Mesendoderm (in vitro differentiated cells): Measurements from ENCODE around the gene RAVER1.

ENCODE experiments used
- DNase-seq: peaks from one replicate; pipeline ENCODE4 v3.0.0; 2013
- H2AK5ac ChIP-seq: 2 replicates; pipeline ENCODE4 v1.6.1; 2013; ENCODE audit warnings: low read length, inconsistent platforms
- H2BK120ac ChIP-seq: 2 replicates; pipeline ENCODE4 v1.6.1; 2013; ENCODE audit warnings: low read depth, mild to moderate bottlenecking, low read length, moderate library complexity, mixed read lengths
- H2BK15ac ChIP-seq: replicated peaks from 2 replicates; pipeline ENCODE4 v1.6.1; 2013; ENCODE audit warnings: low read depth, mild to moderate bottlenecking, moderate library complexity
- H2BK5ac ChIP-seq: 2 replicates; pipeline ENCODE4 v1.6.1; 2013; ENCODE audit warnings: low read length, inconsistent platforms
- H3K18ac ChIP-seq: 2 replicates; pipeline ENCODE4 v1.6.1; 2013; ENCODE audit warnings: mild to moderate bottlenecking, low read length, mixed read lengths
- H3K23ac ChIP-seq: one replicate; pipeline ENCODE4 v1.6.1; 2013; ENCODE audit warnings: low read length
- H3K27ac ChIP-seq: 2 replicates; pipeline ENCODE4 v1.5.1; 2013; ENCODE audit warnings: low read depth, mild to moderate bottlenecking, inconsistent platforms, low read length, moderate library complexity
- H3K27me3 ChIP-seq: 2 replicates; pipeline ENCODE4 v1.6.1; 2013; ENCODE audit warnings: low read length, control low read depth, mild to moderate bottlenecking, inconsistent platforms; ENCODE audit not compliant: insufficient read depth, poor library complexity
- H3K36me3 ChIP-seq: 2 replicates; pipeline ENCODE4 v1.6.1; 2013; ENCODE audit warnings: low read length, inconsistent platforms; ENCODE audit not compliant: control insufficient read depth, insufficient read depth
- H3K4ac ChIP-seq: one replicate; pipeline ENCODE4 v1.6.1; 2013; ENCODE audit warnings: low read depth, mild to moderate bottlenecking, low read length, moderate library complexity
- H3K4me1 ChIP-seq: 2 replicates; pipeline ENCODE4 v1.6.1; 2013; ENCODE audit warnings: low read depth, low read length, inconsistent platforms; ENCODE audit not compliant: control insufficient read depth
- H3K4me2 ChIP-seq: 2 replicates; pipeline ENCODE4 v1.6.1; 2013; ENCODE audit warnings: low read length
- H3K4me3 ChIP-seq: 2 replicates; pipeline ENCODE4 v1.5.1; 2013; ENCODE audit warnings: mild to moderate bottlenecking, low read length
- H3K56ac ChIP-seq: one replicate; pipeline ENCODE4 v1.6.1; 2013; ENCODE audit warnings: low read length
- H3K79me1 ChIP-seq: 2 replicates; pipeline ENCODE4 v1.6.1; 2013; ENCODE audit warnings: low read length, inconsistent platforms
- H3K79me2 ChIP-seq: 2 replicates; pipeline ENCODE4 v1.6.1; 2013; ENCODE audit warnings: mild to moderate bottlenecking, low read length; ENCODE audit not compliant: control insufficient read depth, insufficient read depth
- H3K9ac ChIP-seq: 2 replicates; pipeline ENCODE4 v1.6.1; 2013; ENCODE audit warnings: low read length, inconsistent platforms
- H4K5ac ChIP-seq: one replicate; pipeline ENCODE4 v1.6.1; 2013; ENCODE audit warnings: low read length
- H4K8ac ChIP-seq: one replicate; pipeline ENCODE4 v1.6.1; 2013; ENCODE audit warnings: low read depth, mild to moderate bottlenecking, control low read depth, low read length, moderate library complexity
- WGBS: extraction: QIAGEN DNeasy Blood & Tissue Kit; methylation state at CpG from one replicate; pipeline ENCODE4 v1.1.7; 2013; ENCODE audit warnings: low lambda C conversion rate, missing lambda C conversion rate; ENCODE audit not compliant: insufficient coverage; ENCODE audit errors: extremely low coverage; 5-methylcytosine and 5-hydroxymethylcytosine counted together

The RAVER1 gene

DNA sequence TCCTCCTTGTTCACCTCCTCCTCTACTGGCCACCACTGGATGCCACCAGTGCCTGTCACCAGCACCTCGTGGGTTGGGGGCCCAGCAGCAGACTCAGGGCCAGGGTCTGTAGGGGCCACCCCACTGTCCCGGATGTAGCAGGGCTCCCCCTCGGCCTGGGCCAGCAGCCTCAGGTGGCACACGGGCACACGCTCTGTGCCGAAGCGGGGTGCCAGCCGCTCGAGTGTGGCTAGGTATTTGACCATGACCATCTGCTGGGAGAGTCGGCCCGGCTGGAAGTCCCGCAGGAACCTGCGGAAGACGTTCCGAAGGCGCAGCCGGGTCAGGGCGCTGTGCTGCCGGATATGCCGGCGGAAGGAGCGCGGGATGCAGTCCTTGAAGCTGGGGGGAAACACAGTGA lies 32.2 kb upstream of the RAVER1 start:
- H3K36me3 ChIP-seq: no peaks in the 10 kb centered on the region

DNA sequence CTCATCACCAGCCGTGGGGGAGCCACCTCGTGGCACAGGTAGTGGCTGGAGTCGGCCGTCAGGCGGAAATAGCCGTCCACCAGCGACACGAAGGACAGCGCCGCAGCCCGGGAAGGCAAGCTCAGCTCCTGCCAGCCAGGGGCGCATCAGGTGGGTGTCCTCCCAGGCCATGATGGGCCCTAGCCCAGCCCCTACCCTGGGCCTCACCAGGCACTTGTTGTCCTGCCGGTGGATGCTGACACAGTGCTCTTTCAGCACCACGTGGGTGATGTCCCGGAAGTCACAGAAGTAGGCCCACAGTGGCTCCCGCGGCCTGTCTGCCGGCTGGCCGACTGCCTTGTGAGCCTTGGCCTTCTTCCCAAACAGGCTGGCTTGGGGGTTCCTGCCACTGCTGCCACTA lies 31.3 kb upstream of the RAVER1 start:
- no CpG with 5 or more reads among the region's 19 CpGs for WGBS
- H3K36me3 ChIP-seq: no peaks in the 10 kb centered on the region

More for the DNA sequence above, 32.2 kb upstream of the RAVER1 start:
- Histone ChIP-seq H4K5ac (no peak overlapping the region), H3K27ac (no peak overlapping the region), H2BK15ac (no peak overlapping the region), H3K56ac (no peak overlapping the region), H3K9ac (no peak overlapping the region), H3K23ac (no peak overlapping the region), H3K4ac (no peak overlapping the region), H3K4me1 (no peaks in the 10 kb centered on the region), H3K4me3 (no peak overlapping the region), H3K79me2 (no peaks in the 10 kb centered on the region), H2AK5ac (no peak overlapping the region), H3K27me3 (no peaks in the 10 kb centered on the region), H3K18ac (no peak overlapping the region), H2BK120ac (no peak overlapping the region), H4K8ac (no peak overlapping the region), H2BK5ac (no peak overlapping the region), H3K4me2 (no peak overlapping the region), H3K79me1 (no peaks in the 10 kb centered on the region)
- DNase-seq: no peak
- no CpG with 5 or more reads among the region's 23 CpGs for WGBS

DNA sequence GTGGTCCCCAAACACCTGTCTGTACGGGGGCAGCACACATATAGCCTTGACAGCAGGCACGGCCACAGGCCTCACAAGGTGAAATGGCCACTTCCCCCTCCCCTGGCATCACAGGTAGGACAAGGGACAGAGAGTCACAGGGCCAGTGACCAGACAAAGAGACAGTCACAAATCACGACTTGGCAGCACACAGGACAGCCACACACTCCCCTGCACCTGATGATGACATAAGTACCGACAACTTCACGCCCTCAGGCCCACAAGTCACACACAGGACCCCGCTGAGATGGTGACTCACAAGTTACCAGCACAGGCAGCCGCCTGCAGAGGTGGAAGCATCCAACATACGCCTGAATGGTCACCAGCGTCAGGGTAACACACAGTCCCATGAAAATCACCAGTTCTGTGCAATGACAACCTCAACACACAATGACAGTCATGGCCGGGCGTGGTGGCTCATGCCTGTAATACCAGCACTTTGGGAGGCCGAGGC lies 30.5 kb upstream of the RAVER1 start:
- Histone ChIP-seq H3K79me1 (no peaks in the 10 kb centered on the region), H3K27ac (no peak overlapping the region), H3K4me3 (no peak overlapping the region), H3K4me1 (no peaks in the 10 kb centered on the region), H4K5ac (no peak overlapping the region), H3K18ac (no peak overlapping the region), H3K79me2 (no peaks in the 10 kb centered on the region), H3K9ac (no peak overlapping the region), H2BK120ac (no peak overlapping the region), H3K23ac (no peak overlapping the region), H4K8ac (no peak overlapping the region), H2BK15ac (no peak overlapping the region), H3K36me3 (no peaks in the 10 kb centered on the region), H3K4me2 (no peak overlapping the region), H3K56ac (no peak overlapping the region), H2BK5ac (no peak overlapping the region), H3K27me3 (no peaks in the 10 kb centered on the region), H2AK5ac (no peak overlapping the region), H3K4ac (no peak overlapping the region)
- DNase-seq: peak; percentile 64
- WGBS: no CpG with 5 or more reads among the region's 12 CpGs

More for the DNA sequence above, 31.3 kb upstream of the RAVER1 start:
- Histone ChIP-seq H2AK5ac (no peak overlapping the region), H3K27me3 (no peaks in the 10 kb centered on the region), H2BK5ac (no peak overlapping the region), H3K27ac (no peak overlapping the region), H3K18ac (no peak overlapping the region), H3K4me2 (no peak overlapping the region), H3K79me1 (no peaks in the 10 kb centered on the region), H3K23ac (no peak overlapping the region), H4K8ac (no peak overlapping the region), H3K56ac (no peak overlapping the region), H3K4me1 (no peaks in the 10 kb centered on the region), H3K79me2 (no peaks in the 10 kb centered on the region), H3K4me3 (no peak overlapping the region), H2BK120ac (no peak overlapping the region), H2BK15ac (no peak overlapping the region), H3K9ac (no peak overlapping the region), H3K4ac (no peak overlapping the region), H4K5ac (no peak overlapping the region)
- DNase-seq: no peak

DNA sequence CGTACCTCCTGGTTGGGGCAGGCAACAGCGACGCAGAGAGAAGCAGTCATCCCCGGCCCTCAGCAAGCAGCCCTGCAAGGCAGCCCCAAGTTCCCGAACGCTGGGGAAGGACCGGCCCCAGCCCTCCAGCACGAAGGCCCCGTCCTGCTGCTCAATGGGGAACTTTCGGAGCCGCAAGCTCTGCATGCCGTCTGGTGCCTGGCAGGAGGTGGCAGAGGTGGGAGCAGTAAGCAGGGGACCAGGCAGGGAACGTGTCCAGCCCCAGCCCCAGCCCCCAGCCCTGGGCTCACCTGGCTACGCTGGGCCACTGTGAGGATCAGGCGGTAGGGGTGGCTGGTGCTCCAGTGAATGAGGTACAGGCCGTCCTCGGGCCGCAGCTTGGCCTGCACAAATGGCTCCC lies 28.9 kb upstream of the RAVER1 start:
- Histone ChIP-seq H3K4me2 (no peak overlapping the region), H3K56ac (no peak overlapping the region), H2AK5ac (no peak overlapping the region), H3K79me1 (no peaks in the 10 kb centered on the region), H4K5ac (no peak overlapping the region), H3K4ac (no peak overlapping the region), H2BK5ac (no peak overlapping the region), H3K4me3 (no peak overlapping the region), H3K18ac (no peak overlapping the region), H2BK120ac (no peak overlapping the region), H3K23ac (no peak overlapping the region), H3K36me3 (no peaks in the 10 kb centered on the region), H3K27ac (no peak overlapping the region), H2BK15ac (no peak overlapping the region), H3K79me2 (no peaks in the 10 kb centered on the region), H3K9ac (no peak overlapping the region), H4K8ac (no peak overlapping the region), H3K4me1 (no peaks in the 10 kb centered on the region), H3K27me3 (no peaks in the 10 kb centered on the region)
- no CpG with 5 or more reads among the region's 18 CpGs for WGBS
- no peak for DNase-seq

DNA sequence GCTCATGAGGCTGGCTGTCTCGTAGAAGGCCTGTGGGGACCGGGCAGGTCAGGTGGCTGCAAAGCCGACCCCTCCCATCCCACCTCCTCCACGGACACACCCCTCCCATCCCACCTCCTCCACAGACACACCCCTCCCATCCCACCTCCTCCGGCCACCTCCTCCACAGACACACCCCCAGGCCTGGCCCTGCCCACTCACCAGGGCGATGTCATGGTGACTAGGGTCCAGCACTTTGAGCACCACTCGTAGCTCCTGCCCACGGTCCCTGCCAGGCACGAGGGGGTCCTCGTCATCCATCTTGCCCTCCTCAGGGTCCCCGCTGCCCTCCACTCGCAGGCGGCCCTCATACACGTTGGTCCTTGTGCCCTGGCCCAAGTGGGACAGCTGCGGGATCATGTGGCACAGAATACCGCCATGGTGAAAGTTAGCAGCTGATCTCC lies 28.3 kb upstream of the RAVER1 start:
- no peak for DNase-seq
- Histone ChIP-seq H3K79me1 (no peaks in the 10 kb centered on the region), H3K79me2 (no peaks in the 10 kb centered on the region), H4K8ac (no peak overlapping the region), H4K5ac (no peak overlapping the region), H3K4me1 (no peaks in the 10 kb centered on the region), H3K9ac (no peak overlapping the region), H3K36me3 (no peaks in the 10 kb centered on the region), H2BK120ac (no peak overlapping the region), H3K4me2 (no peak overlapping the region), H3K27me3 (no peaks in the 10 kb centered on the region), H3K4me3 (no peak overlapping the region), H2BK15ac (no peak overlapping the region), H3K4ac (no peak overlapping the region), H2BK5ac (no peak overlapping the region), H3K27ac (no peak overlapping the region), H3K56ac (no peak overlapping the region), H3K18ac (no peak overlapping the region), H3K23ac (no peak overlapping the region), H2AK5ac (no peak overlapping the region)
- WGBS: no CpG with 5 or more reads among the region's 16 CpGs

DNA sequence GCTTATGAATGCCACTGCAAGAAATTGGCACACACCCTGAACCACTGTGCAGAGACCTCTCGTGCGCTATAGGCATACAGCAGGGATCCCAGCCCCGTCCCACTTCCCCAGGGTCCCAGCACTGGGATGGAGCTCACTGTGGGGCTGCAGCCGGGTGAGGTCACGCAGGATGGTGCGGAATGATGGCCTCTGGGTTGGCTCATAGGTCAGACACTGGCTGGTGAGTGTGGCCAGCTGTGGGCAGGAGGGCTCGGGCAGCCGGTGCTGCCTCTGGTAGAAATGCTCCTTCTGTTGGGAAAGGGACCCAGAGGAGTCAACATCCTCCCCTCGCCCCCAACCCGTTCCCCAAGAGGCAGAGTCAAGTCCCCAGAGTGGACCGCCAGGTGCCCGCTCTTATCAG lies 23.1 kb upstream of the RAVER1 start:
- H2AK5ac ChIP-seq: no peak overlapping the region
- no peak overlapping the region for H2BK120ac ChIP-seq
- no peak overlapping the region for H3K56ac ChIP-seq
- H3K4me2 ChIP-seq: no peak overlapping the region
- no peak overlapping the region for H4K5ac ChIP-seq
- H3K27me3 ChIP-seq: no peaks in the 10 kb centered on the region
- no peak overlapping the region for H3K23ac ChIP-seq
- no peak overlapping the region for H2BK15ac ChIP-seq
- no peaks in the 10 kb centered on the region for H3K79me2 ChIP-seq
- WGBS: no CpG with 5 or more reads among the region's 12 CpGs
- H3K18ac ChIP-seq: no peak overlapping the region
- no peak overlapping the region for H2BK5ac ChIP-seq
- DNase-seq: no peak
- no peak overlapping the region for H3K27ac ChIP-seq
- H3K79me1 ChIP-seq: no peaks in the 10 kb centered on the region
- no peaks in the 10 kb centered on the region for H3K36me3 ChIP-seq
- H3K4me1 ChIP-seq: peaks cover 3% of the 10 kb centered on the region
- H3K4ac ChIP-seq: no peak overlapping the region
- no peak overlapping the region for H3K9ac ChIP-seq
- no peak overlapping the region for H3K4me3 ChIP-seq
- no peak overlapping the region for H4K8ac ChIP-seq
